H9 (cell line): ENCODE measurements around the gene MLIP. TPM values are rescaled to one million over a fixed set of nuclear protein-coding genes. Genes with fewer than 3 reads are reported as not detected.
"Not testable (repeated sequence)": the region's sequence is repeated elsewhere in the genome, so short reads cannot be mapped to it uniquely, and the experiment has no call there.

Experiments
- DNase-seq: peaks from one replicate; pipeline ENCODE4 v3.0.0-alpha.2; 2017
- H2AFZ ChIP-seq: one replicate; pipeline ENCODE4 v1.6.1; 2013; ENCODE audit warnings: mild to moderate bottlenecking, low read length, control low read depth, moderate library complexity
- H2AK5ac ChIP-seq: 2 replicates; pipeline ENCODE4 v1.6.1; 2013; ENCODE audit warnings: low read length, control low read depth, mixed read lengths; ENCODE audit not compliant: insufficient read length
- H2BK120ac ChIP-seq: one replicate; pipeline ENCODE4 v1.6.1; 2013; ENCODE audit warnings: low read depth, mild to moderate bottlenecking, low read length, control low read depth, inconsistent platforms; ENCODE audit not compliant: poor library complexity, severe bottlenecking
- H2BK12ac ChIP-seq: 2 replicates; pipeline ENCODE4 v1.6.1; 2013; ENCODE audit warnings: low read length, control low read depth, mixed read lengths, low read depth; ENCODE audit not compliant: insufficient read length
- H2BK15ac ChIP-seq: 2 replicates; pipeline ENCODE4 v1.6.1; 2013; ENCODE audit warnings: low read depth, low read length, control low read depth
- H2BK20ac ChIP-seq: one replicate; pipeline ENCODE4 v1.6.1; 2013; ENCODE audit warnings: low read depth, mild to moderate bottlenecking, low read length, control low read depth, inconsistent platforms; ENCODE audit not compliant: poor library complexity, severe bottlenecking
- H2BK5ac ChIP-seq: 2 replicates; pipeline ENCODE4 v1.6.1; 2013; ENCODE audit warnings: low read length, control low read depth, mixed read lengths; ENCODE audit not compliant: insufficient read length
- H3K14ac ChIP-seq: 2 replicates; pipeline ENCODE4 v1.6.1; 2013; ENCODE audit warnings: low read length, control low read depth; ENCODE audit not compliant: insufficient read depth
- H3K18ac ChIP-seq: 2 replicates; pipeline ENCODE4 v1.6.1; 2013; ENCODE audit warnings: low read depth, mild to moderate bottlenecking, mixed read lengths, low read length, control low read depth; ENCODE audit not compliant: insufficient read length
- H3K23ac ChIP-seq: 2 replicates; pipeline ENCODE4 v1.6.1; 2013; ENCODE audit warnings: low read length, control low read depth, mixed read lengths, low read depth; ENCODE audit not compliant: insufficient read length
- H3K23me2 ChIP-seq: 2 replicates; pipeline ENCODE4 v1.6.1; 2013; ENCODE audit warnings: low read depth, mild to moderate bottlenecking, mixed read lengths, low read length, control low read depth; ENCODE audit not compliant: insufficient read length, poor library complexity, severe bottlenecking
- H3K27ac ChIP-seq: 2 replicates; pipeline ENCODE4 v1.5.1; 2013; ENCODE audit warnings: low read length, control low read depth, mixed read lengths, low read depth; ENCODE audit not compliant: insufficient read length
- H3K27me3 ChIP-seq: 2 replicates; pipeline ENCODE4 v1.6.1; 2013; ENCODE audit warnings: low read length, control low read depth, inconsistent platforms; ENCODE audit not compliant: insufficient read depth
- H3K4ac ChIP-seq: 2 replicates; pipeline ENCODE4 v1.6.1; 2013; ENCODE audit warnings: low read depth, mild to moderate bottlenecking, control low read depth, inconsistent platforms, low read length, moderate library complexity
- H3K4me1 ChIP-seq: 2 replicates; pipeline ENCODE4 v1.6.1; 2013; ENCODE audit warnings: low read length, control low read depth, inconsistent platforms; ENCODE audit not compliant: insufficient read depth
- H3K4me2 ChIP-seq: 2 replicates; pipeline ENCODE4 v1.6.1; 2013; ENCODE audit warnings: low read length, control low read depth, mixed read lengths; ENCODE audit not compliant: insufficient read length, insufficient read depth
- H3K56ac ChIP-seq: 2 replicates; pipeline ENCODE4 v1.6.1; 2013; ENCODE audit warnings: low read depth, mild to moderate bottlenecking, mixed read lengths, low read length, control low read depth; ENCODE audit not compliant: insufficient read length
- H3K79me1 ChIP-seq: 2 replicates; pipeline ENCODE4 v1.6.1; 2013; ENCODE audit warnings: low read depth, mild to moderate bottlenecking, moderate library complexity, low read length, control low read depth, inconsistent platforms; ENCODE audit not compliant: insufficient read depth, poor library complexity, severe bottlenecking
- H3K79me2 ChIP-seq: 2 replicates; pipeline ENCODE4 v1.6.1; 2013; ENCODE audit warnings: low read length, control low read depth, inconsistent platforms; ENCODE audit not compliant: insufficient read depth
- H3K9ac ChIP-seq: 2 replicates; pipeline ENCODE4 v1.6.1; 2013; ENCODE audit warnings: low read length, control low read depth, mixed read lengths; ENCODE audit not compliant: insufficient read length; ENCODE audit errors: extremely low read depth
- H3K9me3 ChIP-seq: one replicate; pipeline ENCODE4 v1.6.1; 2013; ENCODE audit warnings: low read depth, low read length, inconsistent platforms; ENCODE audit not compliant: control insufficient read depth
- H3T11ph ChIP-seq: one replicate; pipeline ENCODE4 v1.6.1; 2013; ENCODE audit warnings: mild to moderate bottlenecking, low read length, control low read depth, inconsistent platforms
- H4K20me1 ChIP-seq: one replicate; pipeline ENCODE4 v1.6.1; 2013; ENCODE audit not compliant: control insufficient read depth, insufficient read length, insufficient read depth
- H4K5ac ChIP-seq: 2 replicates; pipeline ENCODE4 v1.6.1; 2013; ENCODE audit warnings: low read depth, mild to moderate bottlenecking, mixed read lengths, low read length, control low read depth; ENCODE audit not compliant: insufficient read length
- H4K8ac ChIP-seq: replicated peaks from 2 replicates; pipeline ENCODE4 v1.6.1; 2013; ENCODE audit warnings: low read length, control low read depth, mixed read lengths, low read depth; ENCODE audit not compliant: insufficient read length
- H4K91ac ChIP-seq: 2 replicates; pipeline ENCODE4 v1.6.1; 2013; ENCODE audit warnings: low read depth, mild to moderate bottlenecking, moderate library complexity, mixed read lengths, low read length, control low read depth; ENCODE audit not compliant: insufficient read length
- H3K27ac Mint-ChIP-seq, 3 experiments: 2 replicates in 2 of 3; 3 replicates in 1 of 3; pipeline ENCODE4 v1.8.0; 2020 to 2021; ENCODE audit warnings: mixed read lengths in 3 of 3, mild to moderate bottlenecking in 1 of 3, moderate library complexity in 1 of 3
- H3K27me3 Mint-ChIP-seq: 2 replicates; pipeline ENCODE4 v1.8.0; 2021; ENCODE audit warnings: low read depth, mild to moderate bottlenecking, moderate library complexity, mixed read lengths
- H3K36me3 Mint-ChIP-seq, 3 experiments: 2 replicates in 2 of 3; 3 replicates in 1 of 3; pipeline ENCODE4 v1.8.0; 2020 to 2021; ENCODE audit warnings: low read depth in 3 of 3, mixed read lengths in 3 of 3; ENCODE audit not compliant: insufficient read depth in 1 of 3
- H3K4me1 Mint-ChIP-seq, 2 experiments: 2 replicates each; pipeline ENCODE4 v1.8.0; 2020; ENCODE audit warnings: mixed read lengths in 2 of 2
- H3K4me3 Mint-ChIP-seq, 2 experiments: 2 replicates in 1 of 2; 3 replicates in 1 of 2; pipeline ENCODE4 v1.8.0; 2020 to 2021; ENCODE audit warnings: mild to moderate bottlenecking in 2 of 2, mixed read lengths in 2 of 2, moderate library complexity in 1 of 2
- H3K9me3 Mint-ChIP-seq, 2 experiments: 2 replicates in 1 of 2; 3 replicates in 1 of 2; pipeline ENCODE4 v1.8.0; 2020; ENCODE audit warnings: mild to moderate bottlenecking in 2 of 2, mixed read lengths in 2 of 2, moderate library complexity in 1 of 2
- CTCF ChIP-seq: fragments of 200-600 bp; sonication (generic); conservative IDR thresholded peaks from 3 replicates; pipeline ENCODE4 v1.8.0; 2021; ENCODE audit warnings: antibody characterized with exemption, mild to moderate bottlenecking
- WGBS: extraction: QIAGEN DNeasy Blood & Tissue Kit; methylation state at CpG from one replicate; pipeline ENCODE4 v1.1.7; 2013; ENCODE audit warnings: missing lambda C conversion rate, low lambda C conversion rate, mixed read lengths; ENCODE audit not compliant: insufficient read length; ENCODE audit errors: extremely low coverage; 5-methylcytosine and 5-hydroxymethylcytosine counted together
- total RNA-seq: library from RNA; stranded (reverse); gene quantifications from 2 replicates; pipeline ENCODE4 v1.2.1, GENCODE V29; 2021

The MLIP gene
- total RNA-seq, 1 experiment from 2014 or later = not detected

DNA sequence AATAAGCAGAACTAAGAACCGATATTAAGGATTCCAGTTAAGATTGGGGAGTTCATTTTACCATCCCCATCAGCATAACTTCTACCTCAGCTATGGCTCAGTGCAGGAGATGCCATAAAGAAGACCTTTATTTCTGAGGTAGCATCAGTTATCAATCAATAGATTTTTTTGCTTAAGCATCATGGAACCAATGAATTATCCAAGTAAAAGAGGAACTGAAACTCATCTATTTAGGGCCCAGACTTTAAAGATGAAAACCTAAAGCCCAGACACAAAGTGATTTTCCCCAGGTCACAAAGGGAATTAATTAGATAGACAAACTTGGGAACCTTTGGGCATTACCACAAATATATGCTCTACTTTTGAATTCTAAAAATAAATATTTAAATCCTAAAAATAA lies 137.8 kb downstream of the MLIP start:
- H3K36me3 Mint-ChIP-seq = no peaks in the 10 kb centered on the region
- H4K20me1 ChIP-seq = no peaks in the 10 kb centered on the region

GRCh38 chr6:54249812-54250211 lies 138.6 kb downstream of the MLIP start:
- not testable (repeated sequence) for H3K9me3 Mint-ChIP-seq, H3K27ac Mint-ChIP-seq, H4K8ac ChIP-seq, H3K27ac ChIP-seq, H3K18ac ChIP-seq, H3K56ac ChIP-seq, H3K4me1 Mint-ChIP-seq, H2AK5ac ChIP-seq, H3K79me2 ChIP-seq, H3K23me2 ChIP-seq, H4K91ac ChIP-seq, H3K27me3 ChIP-seq, H2BK5ac ChIP-seq, H2BK12ac ChIP-seq, H3K14ac ChIP-seq, H2BK20ac ChIP-seq, H3K4me3 Mint-ChIP-seq, H3K36me3 Mint-ChIP-seq, H3K23ac ChIP-seq, H3K4me2 ChIP-seq, H2BK120ac ChIP-seq, H3K9me3 ChIP-seq, H3K4ac ChIP-seq, H3K4me1 ChIP-seq, H2BK15ac ChIP-seq, H3K79me1 ChIP-seq, H4K5ac ChIP-seq, H4K20me1 ChIP-seq, H3K9ac ChIP-seq, DNase-seq, H3T11ph ChIP-seq, H2AFZ ChIP-seq, H3K27me3 Mint-ChIP-seq
- WGBS = no CpG with 5 or more reads among the region's 2 CpGs

More for the DNA sequence above, 137.8 kb downstream of the MLIP start:
- H3K4me2 ChIP-seq = no peak overlapping the region
- no peaks in the 10 kb centered on the region for H3K9me3 ChIP-seq
- H3K14ac ChIP-seq = no peak overlapping the region
- H4K91ac ChIP-seq = no peak overlapping the region
- H2BK5ac ChIP-seq = no peak overlapping the region
- H2BK20ac ChIP-seq = no peak overlapping the region
- no CpG with 5 or more reads among the region's 1 CpG for WGBS
- H3K9me3 Mint-ChIP-seq = no peaks in the 10 kb centered on the region
- no peak for TF ChIP-seq CTCF
- H3K79me2 ChIP-seq = no peaks in the 10 kb centered on the region
- no peak overlapping the region for H3K4me3 Mint-ChIP-seq
- no peak overlapping the region for H3K23ac ChIP-seq
- no peak overlapping the region for H3K27ac Mint-ChIP-seq
- DNase-seq = no peak
- no peaks in the 10 kb centered on the region for H3K23me2 ChIP-seq
- no peak overlapping the region for H2AK5ac ChIP-seq
- H3K27me3 ChIP-seq = no peaks in the 10 kb centered on the region
- H3K4ac ChIP-seq = no peak overlapping the region
- H4K8ac ChIP-seq = no peak overlapping the region
- no peak overlapping the region for H3K9ac ChIP-seq
- H4K5ac ChIP-seq = no peak overlapping the region
- no peak overlapping the region for H2BK12ac ChIP-seq
- H2BK120ac ChIP-seq = no peak overlapping the region
- no peaks in the 10 kb centered on the region for H3K4me1 ChIP-seq
- H3K18ac ChIP-seq = no peak overlapping the region
- H3T11ph ChIP-seq = no peak overlapping the region
- H3K27ac ChIP-seq = no peak overlapping the region
- H3K56ac ChIP-seq = no peak overlapping the region
- no peak overlapping the region for H2AFZ ChIP-seq
- peaks cover 3 to 4% of the 10 kb centered on the region in 2 experiments; a peak in 2 of 4 replicates for H3K4me1 Mint-ChIP-seq
- no peak overlapping the region for H2BK15ac ChIP-seq
- no peaks in the 10 kb centered on the region for H3K27me3 Mint-ChIP-seq
- H3K79me1 ChIP-seq = no peaks in the 10 kb centered on the region
